Activated naive CD4-positive, alpha-beta T cell treated with anti-CD3 and anti-CD28 coated beads for 36 hours (primary cell): ENCODE results near the gene IL1RN. TPM values are rescaled to one million over a fixed set of nuclear protein-coding genes. Genes with fewer than 3 reads are reported as not detected.

Source experiments
- CTCF ChIA-PET: fragments of 350-600 bp; sonication (Branson Sonifier 250); formaldehyde crosslinking; loops from one replicate; lab custom pipeline; 2021; ENCODE audit warnings: antibody characterized with exemption; lab: Charles Lee
- DNase-seq: peaks from one replicate; pipeline ENCODE4 v3.0.0-alpha.2; 2020
- H3K27ac Mint-ChIP-seq: one replicate; pipeline ENCODE4 v1.8.0; 2021; ENCODE audit warnings: mild to moderate bottlenecking, mixed read lengths
- H3K27me3 Mint-ChIP-seq: one replicate; pipeline ENCODE4 v1.8.0; 2021; ENCODE audit warnings: low read depth, mixed read lengths
- H3K36me3 Mint-ChIP-seq: one replicate; pipeline ENCODE4 v1.8.0; 2021; ENCODE audit warnings: low read depth, mixed read lengths
- H3K4me1 Mint-ChIP-seq: one replicate; pipeline ENCODE4 v1.8.0; 2021; ENCODE audit warnings: low read depth, mixed read lengths
- H3K4me3 Mint-ChIP-seq: one replicate; pipeline ENCODE4 v1.8.0; 2021; ENCODE audit warnings: mild to moderate bottlenecking, moderate library complexity, mixed read lengths
- H3K9me3 Mint-ChIP-seq: one replicate; pipeline ENCODE4 v1.8.0; 2021; ENCODE audit warnings: mixed read lengths
- intact Hi-C: fragments of 100-400 bp; cut with micrococcal nuclease; formaldehyde crosslinking; loops from one replicate; pipeline ENCODE4 v1.15.1; 2023
- total RNA-seq, 2 experiments: library from RNA; stranded (reverse); gene quantifications; one replicate each; pipeline ENCODE4 v1.2.3, GENCODE V29; 2021

Gene IL1RN
- total RNA-seq, 2 experiments from 2014 or later: 0.77 to 1.2 TPM

DNA sequence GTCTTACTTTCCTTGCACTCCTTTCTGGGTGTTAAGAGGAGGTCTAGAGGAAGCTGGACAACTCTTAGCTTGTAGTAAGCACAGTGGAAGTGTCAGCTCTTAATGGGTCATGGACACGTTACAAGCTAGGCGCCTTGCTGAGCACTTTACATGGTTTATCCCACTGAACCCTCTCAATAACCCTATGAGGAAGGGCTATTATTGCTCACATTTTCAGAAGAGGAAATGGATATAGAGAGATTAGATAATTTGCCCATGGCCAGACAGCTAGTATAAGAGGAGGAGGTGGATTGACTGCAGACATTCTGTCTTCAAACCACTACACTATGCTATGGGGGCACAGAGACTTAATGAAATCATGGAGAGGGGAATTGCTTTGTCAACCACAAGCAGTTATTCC lies 8.3 kb upstream of the IL1RN start:
- CTCF ChIA-PET: interaction anchor here (1.1 to 1.4 kb wide), 2 partner anchors 17 to 18 kb away, joined by 3 to 5 read pairs; no protein-coding TSS in a partner anchor
- Mint-ChIP-seq H3K27ac (no peak overlapping the region), H3K36me3 (no peaks in the 10 kb centered on the region), H3K9me3 (no peaks in the 10 kb centered on the region), H3K27me3 (no peaks in the 10 kb centered on the region), H3K4me3 (no peak overlapping the region), H3K4me1 (peaks cover 20% of the 10 kb centered on the region)
- intact Hi-C loops: loop anchor here (5.0 kb wide), 1 partner anchor 37 kb away; no protein-coding TSS in a partner anchor
- DNase-seq: no peak

DNA sequence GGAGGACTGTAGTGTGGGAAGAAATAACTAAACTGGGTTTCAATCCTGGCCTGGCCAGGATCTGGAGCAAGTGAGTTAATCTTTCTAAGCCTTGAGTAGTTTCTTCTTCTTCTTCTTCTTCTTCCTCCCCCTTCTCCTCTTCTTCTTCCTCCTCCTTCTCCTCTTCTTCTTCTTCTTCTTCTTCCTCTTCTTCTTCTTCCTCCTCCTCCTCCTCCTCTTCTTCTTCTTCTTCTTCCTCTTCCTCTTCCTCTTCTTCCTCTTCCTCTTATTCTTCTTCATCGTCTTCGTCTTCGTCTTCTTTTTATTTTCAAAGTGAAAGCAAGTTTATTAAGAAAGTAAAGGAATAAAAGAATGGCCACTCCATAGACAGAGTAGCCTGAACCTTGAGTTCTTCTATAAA lies 6.5 kb upstream of the IL1RN start:
- Mint-ChIP-seq H3K4me1 (peaks cover 35% of the 10 kb centered on the region), H3K27ac (no peak overlapping the region), H3K9me3 (no peaks in the 10 kb centered on the region), H3K36me3 (no peaks in the 10 kb centered on the region), H3K27me3 (no peaks in the 10 kb centered on the region), H3K4me3 (no peak overlapping the region)
- no peak for DNase-seq
- intact Hi-C loops: no loop called here
- CTCF ChIA-PET: interaction anchor here (0.8 kb wide), 1 partner anchor 14 kb away, joined by 3 read pairs; no protein-coding TSS in a partner anchor

DNA sequence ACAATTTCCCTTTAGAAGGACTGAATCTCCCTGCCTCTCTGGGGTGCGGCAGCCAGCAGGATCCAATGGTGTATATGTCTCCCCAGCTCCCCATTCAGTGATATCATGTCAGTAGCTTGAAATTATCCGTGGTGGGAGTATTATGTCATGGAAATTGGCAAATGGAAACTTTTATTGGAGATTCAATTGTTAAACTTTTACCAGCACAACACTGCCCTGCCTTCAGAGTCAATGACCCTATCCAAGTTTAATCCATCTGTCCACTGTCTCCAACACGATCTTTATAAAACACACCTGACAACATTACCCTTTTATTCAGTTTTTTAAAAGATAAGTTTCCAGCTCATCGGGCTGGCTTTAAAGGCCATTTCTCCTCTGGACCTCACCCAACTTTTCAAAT lies 5.0 kb upstream of the IL1RN start:
- Mint-ChIP-seq H3K4me3 (no peak overlapping the region), H3K27ac (no peak overlapping the region), H3K27me3 (no peaks in the 10 kb centered on the region), H3K4me1 (peaks cover 26% of the 10 kb centered on the region), H3K36me3 (no peaks in the 10 kb centered on the region), H3K9me3 (no peaks in the 10 kb centered on the region)
- DNase-seq: no peak
- CTCF ChIA-PET: interaction anchor here (0.7 to 1.5 kb wide), 2 partner anchors 13 to 16 kb away, joined by 3 to 9 read pairs; no protein-coding TSS in a partner anchor
- intact Hi-C loops: no loop called here

DNA sequence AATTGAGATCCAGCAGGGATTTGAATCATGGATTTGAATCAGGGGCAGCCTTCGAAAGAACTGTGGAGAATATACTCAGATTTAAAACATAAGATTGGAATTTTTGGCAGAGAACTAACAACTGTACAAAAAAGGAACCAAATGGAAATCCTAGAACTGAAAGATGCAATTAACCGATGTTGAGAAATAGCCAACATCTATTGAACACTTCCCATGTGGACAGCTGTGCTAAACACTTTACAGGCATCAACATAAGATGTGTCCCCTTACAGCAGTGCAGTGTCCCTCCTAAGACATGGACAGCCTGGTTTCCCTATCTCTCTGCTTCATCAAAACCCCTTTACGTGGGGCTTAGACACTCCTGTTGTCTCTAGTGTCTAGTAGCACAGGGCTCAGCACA lies 3.7 kb upstream of the IL1RN start:
- intact Hi-C loops: loop anchor here (1.0 to 2.0 kb wide), 2 partner anchors 7 to 19 kb away; no protein-coding TSS in a partner anchor
- CTCF ChIA-PET: interaction anchor here (1.1 to 2.3 kb wide), 3 partner anchors 12 to 165 kb away, joined by 3 to 10 read pairs (median 7); no protein-coding TSS in a partner anchor
- Mint-ChIP-seq H3K4me1 (peaks cover 23% of the 10 kb centered on the region), H3K27ac (no peak overlapping the region), H3K4me3 (no peak overlapping the region), H3K27me3 (no peaks in the 10 kb centered on the region), H3K36me3 (no peaks in the 10 kb centered on the region), H3K9me3 (no peaks in the 10 kb centered on the region)
- DNase-seq: no peak

DNA sequence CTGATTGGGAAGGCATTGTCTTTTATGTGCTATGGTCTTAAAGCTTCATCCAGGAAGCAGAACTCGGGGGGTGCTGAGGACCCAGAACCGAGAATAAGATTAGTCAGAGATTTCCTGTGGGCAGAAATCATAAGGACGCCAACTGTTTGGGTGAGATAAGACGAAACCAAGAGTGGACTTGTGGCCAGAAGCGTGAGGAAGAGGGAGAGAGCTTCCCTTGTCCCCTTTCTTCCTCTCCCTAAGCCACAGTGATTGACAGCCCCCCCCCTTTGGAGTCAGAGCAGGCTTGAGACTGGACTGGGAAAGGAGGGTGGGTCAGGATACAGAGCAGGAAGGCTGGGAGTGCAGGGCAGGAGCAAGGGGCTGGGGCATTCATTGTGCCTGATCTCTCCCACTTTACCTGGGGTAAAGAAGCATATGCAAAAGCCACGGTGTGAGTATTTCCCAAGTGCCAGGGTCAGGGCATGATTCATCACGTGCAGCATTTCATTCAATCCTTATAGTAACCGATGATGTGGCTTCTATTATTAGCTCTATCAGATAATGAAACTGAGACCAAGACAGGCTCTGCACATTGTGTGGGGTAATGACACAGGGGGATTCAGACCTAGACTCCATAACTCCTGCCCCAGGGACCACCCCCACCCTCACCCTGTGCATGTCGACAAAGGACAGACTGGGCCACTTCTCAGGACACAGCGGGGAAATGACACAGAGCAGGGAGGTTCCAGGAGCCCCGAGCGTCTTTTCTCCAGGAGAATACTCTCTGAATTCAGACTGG lies 3.0 kb upstream of the IL1RN start:
- DNase-seq: peak; percentile 40
- Mint-ChIP-seq H3K27me3 (no peaks in the 10 kb centered on the region), H3K9me3 (no peaks in the 10 kb centered on the region), H3K4me1 (peaks cover 23% of the 10 kb centered on the region), H3K36me3 (no peaks in the 10 kb centered on the region), H3K27ac (no peak overlapping the region), H3K4me3 (no peak overlapping the region)
- intact Hi-C loops: loop anchor here (1.0 to 2.0 kb wide), 2 partner anchors 8 to 20 kb away; no protein-coding TSS in a partner anchor
- CTCF ChIA-PET: interaction anchor here (0.5 to 2.3 kb wide), 6 partner anchors 12 to 201 kb away, joined by 3 to 10 read pairs (median 4); partner anchors contain the start of gene PSD4

DNA sequence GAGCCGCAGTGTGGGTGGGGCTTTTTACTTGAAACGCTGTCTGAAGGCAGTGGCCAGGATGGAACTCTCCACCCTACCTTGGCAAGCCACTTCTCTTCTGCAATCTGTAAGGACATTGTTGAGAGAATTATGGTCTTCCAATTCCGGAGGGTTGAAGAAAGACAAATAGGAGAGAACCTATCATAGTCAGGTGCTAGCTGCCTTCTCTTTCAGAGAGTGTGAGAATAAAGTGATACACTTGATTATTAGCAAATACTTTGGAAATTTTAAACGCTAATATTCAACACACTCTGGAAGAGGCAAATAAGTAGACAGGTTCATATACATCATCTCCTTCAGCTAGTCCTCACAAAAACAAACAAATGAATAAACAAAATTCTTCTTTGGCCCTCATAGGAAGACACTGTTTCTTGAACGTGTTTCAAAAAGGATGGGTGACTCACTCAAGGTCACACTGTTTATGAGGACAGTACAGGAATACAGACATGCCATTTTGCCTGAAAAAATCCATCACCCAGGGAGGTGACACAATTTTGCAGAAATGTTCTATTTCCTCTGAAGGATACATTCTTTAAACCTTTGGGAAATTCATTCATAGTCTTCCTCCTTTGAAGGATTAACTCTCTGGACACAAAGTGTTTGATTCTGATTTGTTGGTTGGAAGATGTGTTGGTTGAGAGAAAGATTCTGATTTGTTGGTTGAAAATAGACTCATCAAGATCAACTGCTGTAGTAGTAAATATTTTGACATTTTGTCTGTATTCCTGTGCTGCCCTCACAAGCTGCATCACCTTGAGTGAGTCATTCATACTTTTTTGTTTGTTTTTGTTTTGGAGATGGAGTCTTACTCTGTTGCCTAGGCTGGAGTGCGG lies 2.2 kb upstream of the IL1RN start:
- H3K36me3 Mint-ChIP-seq: no peaks in the 10 kb centered on the region
- DNase-seq: no peak
- H3K4me3 Mint-ChIP-seq: no peak overlapping the region
- no peaks in the 10 kb centered on the region for H3K9me3 Mint-ChIP-seq
- no peak overlapping the region for H3K27ac Mint-ChIP-seq
- intact Hi-C loops: loop anchor here (1.0 to 2.0 kb wide), 2 partner anchors 9 to 20 kb away; no protein-coding TSS in a partner anchor
- peaks cover 23% of the 10 kb centered on the region for H3K4me1 Mint-ChIP-seq
- CTCF ChIA-PET: interaction anchor here (0.5 to 2.3 kb wide), 5 partner anchors 11 to 202 kb away, joined by 3 to 10 read pairs (median 4); no protein-coding TSS in a partner anchor
- no peaks in the 10 kb centered on the region for H3K27me3 Mint-ChIP-seq

DNA sequence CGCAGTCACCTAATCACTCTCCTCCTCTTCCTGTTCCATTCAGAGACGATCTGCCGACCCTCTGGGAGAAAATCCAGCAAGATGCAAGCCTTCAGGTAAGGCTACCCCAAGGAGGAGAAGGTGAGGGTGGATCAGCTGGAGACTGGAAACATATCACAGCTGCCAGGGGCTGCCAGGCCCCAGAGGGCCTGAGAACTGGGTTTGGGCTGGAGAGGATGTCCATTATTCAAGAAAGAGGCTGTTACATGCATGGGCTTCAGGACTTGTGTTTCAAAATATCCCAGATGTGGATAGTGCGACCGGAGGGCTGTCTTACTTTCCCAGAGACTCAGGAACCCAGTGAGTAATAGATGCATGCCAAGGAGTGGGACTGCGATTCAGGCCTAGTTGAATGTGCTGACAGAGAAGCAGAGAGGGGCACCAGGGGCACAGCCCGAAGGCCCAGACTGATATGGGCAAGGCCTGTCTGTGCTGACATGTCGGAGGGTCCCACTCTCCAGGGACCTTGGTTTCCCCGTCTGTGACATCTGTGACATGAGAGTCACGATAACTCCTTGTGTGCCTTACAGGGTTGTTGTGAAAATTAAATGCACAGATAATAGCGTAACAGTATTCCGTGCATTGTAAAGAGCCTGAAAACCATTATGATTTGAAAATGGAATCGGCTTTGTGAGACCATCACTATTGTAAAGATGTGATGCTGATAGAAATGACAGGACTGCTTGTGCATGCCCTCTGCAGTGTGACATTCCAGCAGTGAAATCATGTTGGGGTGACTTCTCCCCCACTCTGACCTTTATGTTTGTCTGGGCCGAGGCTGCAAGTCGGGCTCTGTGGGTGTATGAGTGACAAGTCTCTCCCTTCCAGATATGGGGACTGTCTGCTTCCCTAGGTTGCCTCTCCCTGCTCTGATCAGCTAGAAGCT lies 510 bp downstream of the IL1RN start:
- CTCF ChIA-PET: interaction anchor here (0.6 to 3.4 kb wide), 5 partner anchors 9 to 318 kb away, joined by 4 to 16 read pairs (median 4); no protein-coding TSS in a partner anchor
- DNase-seq: no peak
- no peak overlapping the region for H3K4me3 Mint-ChIP-seq
- peaks cover 21% of the 10 kb centered on the region for H3K4me1 Mint-ChIP-seq
- H3K27me3 Mint-ChIP-seq: no peaks in the 10 kb centered on the region
- H3K27ac Mint-ChIP-seq: no peak overlapping the region
- H3K9me3 Mint-ChIP-seq: no peaks in the 10 kb centered on the region
- H3K36me3 Mint-ChIP-seq: no peaks in the 10 kb centered on the region
- intact Hi-C loops: no loop called here

DNA sequence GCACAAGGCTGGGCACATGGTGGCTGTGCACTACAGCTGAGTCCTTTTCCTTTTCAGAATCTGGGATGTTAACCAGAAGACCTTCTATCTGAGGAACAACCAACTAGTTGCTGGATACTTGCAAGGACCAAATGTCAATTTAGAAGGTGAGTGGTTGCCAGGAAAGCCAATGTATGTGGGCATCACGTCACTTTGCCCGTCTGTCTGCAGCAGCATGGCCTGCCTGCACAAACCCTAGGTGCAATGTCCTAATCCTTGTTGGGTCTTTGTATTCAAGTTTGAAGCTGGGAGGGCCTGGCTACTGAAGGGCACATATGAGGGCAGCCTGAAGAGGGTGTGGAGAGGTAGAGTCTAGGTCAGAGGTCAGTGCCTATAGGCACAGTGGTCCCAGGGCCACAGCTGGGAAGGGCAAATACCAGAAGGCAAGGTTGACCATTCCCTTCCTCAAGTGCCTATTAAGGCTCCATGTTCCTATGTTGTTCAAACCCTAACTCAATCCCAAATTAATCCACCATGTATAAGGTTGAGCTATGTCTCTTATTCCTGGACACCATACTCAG lies 2.2 kb downstream of the IL1RN start:
- no peak overlapping the region for H3K27ac Mint-ChIP-seq
- no peaks in the 10 kb centered on the region for H3K9me3 Mint-ChIP-seq
- H3K4me3 Mint-ChIP-seq: no peak overlapping the region
- intact Hi-C loops: no loop called here
- H3K36me3 Mint-ChIP-seq: no peaks in the 10 kb centered on the region
- no peak for DNase-seq
- H3K4me1 Mint-ChIP-seq: peaks cover 19% of the 10 kb centered on the region
- CTCF ChIA-PET: interaction anchor here (0.6 to 3.4 kb wide), 4 partner anchors 9 to 70 kb away, joined by 3 to 16 read pairs (median 7); no protein-coding TSS in a partner anchor
- H3K27me3 Mint-ChIP-seq: no peaks in the 10 kb centered on the region

DNA sequence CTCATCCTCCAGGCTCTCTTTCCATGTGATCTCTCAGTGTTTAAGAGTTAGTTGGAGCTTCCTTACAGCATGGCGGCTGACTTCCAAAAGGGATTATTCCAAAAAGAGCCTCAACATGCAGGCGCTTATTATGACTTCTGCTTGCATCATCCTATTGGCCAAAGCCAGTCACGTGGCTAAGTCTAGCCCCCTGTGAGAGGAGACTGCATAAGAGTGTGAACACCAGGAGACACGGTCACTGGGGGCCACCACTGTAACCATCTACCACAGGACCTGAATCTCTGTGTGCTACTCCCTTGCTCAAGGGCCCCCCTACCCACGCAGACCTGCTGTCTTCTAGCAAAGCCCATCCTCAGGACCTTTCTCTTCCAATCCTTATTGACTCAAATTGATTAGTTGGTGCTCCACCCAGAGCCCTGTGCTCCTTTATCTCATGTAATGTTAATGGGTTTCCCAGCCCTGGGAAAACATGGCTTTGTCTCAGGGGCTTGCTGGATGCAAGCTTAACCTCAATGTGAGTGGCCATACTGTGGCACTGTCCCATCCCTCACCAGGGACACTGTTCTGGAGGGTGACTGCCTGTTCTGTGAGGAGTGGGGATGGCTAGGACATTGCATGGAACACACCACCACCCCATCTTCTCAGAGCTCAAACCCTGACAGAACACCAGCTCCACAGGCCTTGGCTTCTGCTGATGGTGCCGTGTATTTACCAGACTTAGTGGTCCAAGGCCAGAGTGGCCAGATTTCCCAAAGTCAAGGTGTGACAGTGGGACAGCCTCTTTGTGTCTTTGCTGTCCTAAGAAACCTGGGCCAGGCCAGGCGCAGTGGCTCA lies 4.2 kb downstream of the IL1RN start:
- Mint-ChIP-seq H3K9me3 (no peaks in the 10 kb centered on the region), H3K36me3 (no peaks in the 10 kb centered on the region), H3K4me3 (no peak overlapping the region), H3K27me3 (no peaks in the 10 kb centered on the region), H3K27ac (no peak overlapping the region), H3K4me1 (peaks cover 8% of the 10 kb centered on the region)
- intact Hi-C loops: no loop called here
- DNase-seq: no peak
- CTCF ChIA-PET: interaction anchor here (0.6 to 3.4 kb wide), 3 partner anchors 51 to 63 kb away, joined by 5 to 13 read pairs (median 10); no protein-coding TSS in a partner anchor

DNA sequence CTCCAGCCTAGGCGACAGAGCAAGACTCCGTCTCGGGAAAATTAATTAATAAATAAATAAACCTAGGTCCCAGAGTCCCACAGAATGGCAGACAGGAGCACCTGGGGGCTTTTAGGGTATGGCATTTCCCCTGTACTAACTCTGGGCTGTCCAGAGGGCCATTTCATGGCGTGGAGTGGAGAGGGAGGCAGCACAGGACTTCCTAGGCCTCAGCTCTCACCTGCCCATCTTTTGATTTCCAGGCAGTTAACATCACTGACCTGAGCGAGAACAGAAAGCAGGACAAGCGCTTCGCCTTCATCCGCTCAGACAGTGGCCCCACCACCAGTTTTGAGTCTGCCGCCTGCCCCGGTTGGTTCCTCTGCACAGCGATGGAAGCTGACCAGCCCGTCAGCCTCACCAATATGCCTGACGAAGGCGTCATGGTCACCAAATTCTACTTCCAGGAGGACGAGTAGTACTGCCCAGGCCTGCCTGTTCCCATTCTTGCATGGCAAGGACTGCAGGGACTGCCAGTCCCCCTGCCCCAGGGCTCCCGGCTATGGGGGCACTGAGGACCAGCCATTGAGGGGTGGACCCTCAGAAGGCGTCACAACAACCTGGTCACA lies 5.1 kb downstream of the IL1RN start:
- no peaks in the 10 kb centered on the region for H3K27me3 Mint-ChIP-seq
- H3K9me3 Mint-ChIP-seq: no peaks in the 10 kb centered on the region
- CTCF ChIA-PET: interaction anchor here (0.6 to 1.7 kb wide), 3 partner anchors 47 to 258 kb away, joined by 4 to 13 read pairs (median 5); no protein-coding TSS in a partner anchor
- intact Hi-C loops: no loop called here
- no peak for DNase-seq
- no peak overlapping the region for H3K27ac Mint-ChIP-seq
- peaks cover 16% of the 10 kb centered on the region for H3K4me1 Mint-ChIP-seq
- H3K36me3 Mint-ChIP-seq: no peaks in the 10 kb centered on the region
- H3K4me3 Mint-ChIP-seq: no peak overlapping the region
